Pancreas (tissue), 10 donors: ENCODE measurements around the gene MS4A4E. TPM values are rescaled to one million over a fixed set of nuclear protein-coding genes. Genes with fewer than 3 reads are reported as not detected.
A peak's percentile ranks its signal among the peaks of the same experiment; 100 is the strongest.

ENCODE experiments used
- ATAC-seq, 4 donors: fragments of 200-7000 bp; cut with Tn5 transposase; one replicate each; pipeline versions ENCODE4 v1.8.0 to v1.9.1; 2020; ENCODE audit warnings: mild to moderate bottlenecking in 4 of 4, moderate library complexity in 4 of 4
- DNase-seq, 6 donors: peaks; one replicate each; pipeline ENCODE4 v3.0.0-alpha.2; 2020
- FAIRE-seq: peaks from 2 replicates; lab custom pipeline; 2012; peaks lifted over from hg19 to GRCh38; lab: Jason Lieb, UNC
- H3K27ac ChIP-seq, 4 donors: fragments of 200-600 bp; sonication (generic); 1 replicate in 3 of 4; 2 replicates in 1 of 4; pipeline versions ENCODE4 v1.5.0 to v1.8.0; 2020
- H3K27me3 ChIP-seq, 4 donors: fragments of 200-600 bp; one replicate each; pipeline ENCODE4 v1.8.0; 2021
- H3K36me3 ChIP-seq, 3 donors: fragments of 200-600 bp; sonication (generic) in 1 of 3; one replicate each; pipeline versions ENCODE4 v1.5.0 to v1.8.0; 2020 to 2021
- H3K4me1 ChIP-seq, 3 donors: fragments of 200-600 bp; one replicate each; pipeline ENCODE4 v1.8.0; 2021
- H3K4me3 ChIP-seq, 4 donors: fragments of 200-600 bp; sonication (generic) in 2 of 4; one replicate each; pipeline versions ENCODE4 v1.5.0 to v1.8.0; 2020 to 2021
- H3K9me3 ChIP-seq, 4 donors: fragments of 200-600 bp; one replicate each; pipeline ENCODE4 v1.8.0; 2021
- WGBS, 2 donors: extraction: QIAGEN DNeasy Blood & Tissue Kit; methylation state at CpG; one replicate each; pipeline ENCODE4 v1.1.7; 2013; 5-methylcytosine and 5-hydroxymethylcytosine counted together
- intact Hi-C, 3 donors: fragments of 100-400 bp; cut with DNase I; formaldehyde crosslinking; loops; one replicate each; pipeline versions ENCODE4 v1.11.1 to v1.14.2; 2022
- polyA plus RNA-seq, 2 donors: library from polyadenylated mRNA; stranded (reverse); fragments of 200-250 nt; gene quantifications; one replicate each; pipeline ENCODE4 v1.2.3, GENCODE V29; 2013
- total RNA-seq, 6 donors: library from RNA; stranded (reverse); fragmentation: NEBNext Ultra II Directional in 4 of 6; extraction: Animal tissue kit (Norgen Biotek cat#: 25700) in 4 of 6; gene quantifications; one replicate each; pipeline versions ENCODE4 v1.2.1 to v1.2.4, GENCODE V29; 2021 to 2023
- TF ChIP-seq, protein P1 (sequence below), 4 donors: fragments of 200-600 bp; sonication (generic) in 3 of 4; IDR thresholded peaks; one replicate each; pipeline versions ENCODE4 v1.5.0 to v1.8.0; 2021; ENCODE audit warnings: antibody characterized with exemption in 4 of 4
- donor health status: healthy with polysubstance abuse.
- donor health status: DM: no; HTN: no; CAD: no; lungs with moderate emphysema.
- donor health status: DM: no; HTN: no; CAD: no.
- donor health status: control.
- donor health status: control.
- donor health status: Bipolar disorder and iron deficiency.
- donor health status: DM: yes; HTN: yes; CAD: no.
- donor health status: DM: no; HTN: no; CAD: no.
- donor health status: DM: no; HTN: no; CAD: no.
- donor health status: DM: yes; HTN: yes; CAD: no.

The MS4A4E gene
- total and polyA plus RNA-seq, 8 donors = 0.14 to 3.3 (median 0.35) TPM; not detected in 1

DNA sequence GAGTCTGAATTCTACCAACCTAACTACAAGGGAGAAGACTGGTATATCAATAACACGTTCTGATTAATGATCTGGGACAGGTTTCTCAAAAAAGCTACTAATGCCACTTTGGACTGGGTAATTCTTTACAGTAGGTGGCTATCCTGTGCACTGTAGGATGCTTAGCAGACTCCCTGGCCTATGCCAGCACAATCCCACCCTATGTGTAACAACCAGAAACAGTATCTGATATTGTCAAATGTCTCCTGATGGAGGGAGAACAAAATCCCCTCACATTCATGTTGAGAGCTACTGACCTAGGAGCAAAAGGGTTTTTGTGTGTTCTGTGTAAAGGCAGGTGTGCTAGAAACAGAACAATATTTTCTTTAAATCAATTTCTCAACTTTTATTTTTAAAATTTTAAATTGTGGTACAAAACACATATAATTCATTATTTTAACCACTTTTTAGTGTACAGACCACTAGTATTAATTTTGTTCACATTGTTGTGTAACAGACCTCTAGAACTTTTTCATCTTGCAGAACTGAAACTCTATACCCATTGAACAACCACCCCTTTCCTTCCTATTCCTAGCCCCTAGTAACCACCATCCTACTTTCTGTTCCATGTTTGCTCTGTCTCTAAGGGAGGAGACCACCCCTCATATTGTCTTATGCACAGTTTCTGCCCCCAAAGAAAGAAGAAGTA, 58.0 kb downstream of the MS4A4E start:
- peak in 2 of 4 donors; percentile 50 to 61 for ATAC-seq
- Histone ChIP-seq H3K4me1 (no peaks in the 10 kb centered on the region), H3K27me3 (no peaks in the 10 kb centered on the region), H3K36me3 (no peaks in the 10 kb centered on the region), H3K27ac (peak overlapping the region in 1 of 4 donors; percentile 27), H3K4me3 (no peak overlapping the region), H3K9me3 (no peaks in the 10 kb centered on the region)
- WGBS, 2 donors = 48 to 51% methylated on average over 1 of the region's 1 CpG
- intact Hi-C loops = no loop called here
- TF ChIP-seq, protein P1, sequence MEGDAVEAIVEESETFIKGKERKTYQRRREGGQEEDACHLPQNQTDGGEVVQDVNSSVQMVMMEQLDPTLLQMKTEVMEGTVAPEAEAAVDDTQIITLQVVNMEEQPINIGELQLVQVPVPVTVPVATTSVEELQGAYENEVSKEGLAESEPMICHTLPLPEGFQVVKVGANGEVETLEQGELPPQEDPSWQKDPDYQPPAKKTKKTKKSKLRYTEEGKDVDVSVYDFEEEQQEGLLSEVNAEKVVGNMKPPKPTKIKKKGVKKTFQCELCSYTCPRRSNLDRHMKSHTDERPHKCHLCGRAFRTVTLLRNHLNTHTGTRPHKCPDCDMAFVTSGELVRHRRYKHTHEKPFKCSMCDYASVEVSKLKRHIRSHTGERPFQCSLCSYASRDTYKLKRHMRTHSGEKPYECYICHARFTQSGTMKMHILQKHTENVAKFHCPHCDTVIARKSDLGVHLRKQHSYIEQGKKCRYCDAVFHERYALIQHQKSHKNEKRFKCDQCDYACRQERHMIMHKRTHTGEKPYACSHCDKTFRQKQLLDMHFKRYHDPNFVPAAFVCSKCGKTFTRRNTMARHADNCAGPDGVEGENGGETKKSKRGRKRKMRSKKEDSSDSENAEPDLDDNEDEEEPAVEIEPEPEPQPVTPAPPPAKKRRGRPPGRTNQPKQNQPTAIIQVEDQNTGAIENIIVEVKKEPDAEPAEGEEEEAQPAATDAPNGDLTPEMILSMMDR (IDR thresholded peaks at IDR 0.05) = no peak
- no peak for DNase-seq
- no peak for FAIRE-seq

GRCh38 chr11:60183591-60184205, 59.2 kb downstream of the MS4A4E start:
- Histone ChIP-seq H3K27me3 (no peaks in the 10 kb centered on the region), H3K27ac (peak overlapping the region in 2 of 4 donors; percentile 17 to 61), H3K4me1 (no peaks in the 10 kb centered on the region), H3K4me3 (no peak overlapping the region), H3K36me3 (no peaks in the 10 kb centered on the region), H3K9me3 (no peaks in the 10 kb centered on the region)
- FAIRE-seq (no peak), DNase-seq (no peak), ATAC-seq (peak in 2 of 4 donors; percentile 49 to 50)
- intact Hi-C loops = no loop called here
- TF ChIP-seq, protein P1 (IDR thresholded peaks at IDR 0.05) = no peak
- WGBS, 2 donors = 70 to 81% methylated on average over 2 of the region's 2 CpGs

DNA sequence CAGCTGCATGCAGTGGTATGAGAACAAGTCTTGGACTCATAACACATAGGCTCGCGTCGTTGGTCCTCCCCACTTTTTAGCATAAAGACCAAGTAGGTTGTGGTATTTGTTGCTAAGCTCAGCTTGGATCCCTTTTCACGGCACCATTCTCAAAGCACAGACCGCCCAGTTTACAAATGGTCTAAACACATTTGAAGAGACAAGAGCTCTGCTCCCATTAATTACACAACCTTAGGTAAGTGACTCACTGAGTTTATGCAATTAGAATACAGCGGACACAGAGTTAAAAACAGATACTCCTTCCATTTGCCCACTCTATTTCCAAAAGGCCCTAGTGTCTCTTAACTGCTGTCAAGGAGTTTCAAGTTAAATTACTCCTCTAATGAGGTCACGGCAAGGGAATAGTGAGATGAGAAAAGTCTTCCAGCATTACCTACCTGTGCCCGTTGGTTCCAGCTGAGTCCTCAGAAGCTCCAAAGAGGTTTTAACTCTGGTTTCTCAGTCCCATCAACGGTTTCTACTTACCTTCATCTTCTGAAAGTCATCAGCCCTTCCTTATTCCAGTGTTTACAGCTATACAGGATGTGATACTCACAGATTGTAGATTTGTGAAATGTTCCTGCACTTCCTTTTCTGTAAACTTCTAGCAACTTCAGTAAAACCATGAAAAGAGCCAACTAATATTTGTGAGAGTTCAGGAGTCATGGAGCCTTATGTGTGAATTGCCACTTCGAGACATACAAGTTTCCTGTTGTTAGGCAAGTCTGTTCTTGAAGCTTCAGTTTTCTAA, 60.2 kb downstream of the MS4A4E start, which contains the start of gene MS4A6A:
TSS of gene MS4A6A (minus strand) at position 543 of the 790 bp plus-strand sequence. CDS start 1,356 bp downstream, outside the sequence.
- ATAC-seq (peak in 2 of 4 donors; percentile 56 to 64), DNase-seq (no peak), FAIRE-seq (no peak)
- intact Hi-C loops = no loop called here
- Histone ChIP-seq H3K27me3 (no peaks in the 10 kb centered on the region), H3K9me3 (no peaks in the 10 kb centered on the region), H3K36me3 (no peaks in the 10 kb centered on the region), H3K27ac (peak within 1 kb of the TSS in 2 of 4 donors; percentile 23 to 61), H3K4me3 (peak within 1 kb of the TSS in 1 of 4 donors; percentile 15), H3K4me1 (no peaks in the 10 kb centered on the region)
- TF ChIP-seq, protein P1 (IDR thresholded peaks at IDR 0.05) = no peak
- 60 to 69% methylated on average over 10 of the region's 10 CpGs for WGBS, 2 donors

DNA sequence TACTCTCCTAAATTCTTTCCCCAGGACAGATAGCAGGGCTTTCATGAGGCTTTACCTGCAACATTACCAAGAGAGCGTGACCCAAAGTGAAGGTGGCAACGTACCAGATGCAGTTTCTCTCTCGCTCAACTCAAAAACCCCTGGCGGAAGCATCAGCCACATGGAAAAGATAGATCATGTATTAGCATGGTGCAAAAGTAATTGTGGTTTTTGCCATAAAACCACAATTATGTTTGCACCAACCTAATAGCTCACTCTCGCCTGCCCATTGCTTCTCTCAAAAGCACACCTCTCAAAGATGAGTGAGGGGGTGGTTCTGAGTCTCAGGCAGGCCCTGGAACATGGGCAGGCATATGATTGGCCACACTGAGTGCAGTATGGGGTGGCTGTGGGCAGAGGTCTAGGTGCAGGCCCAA, 67.1 kb downstream of the MS4A4E start:
- no peak for DNase-seq
- intact Hi-C loops = no loop called here
- 89% methylated on average over 5 of the region's 5 CpGs for WGBS, 2 donors
- TF ChIP-seq, protein P1 (IDR thresholded peaks at IDR 0.05) = no peak
- Histone ChIP-seq H3K36me3 (no peaks in the 10 kb centered on the region), H3K27ac (no peak overlapping the region), H3K4me3 (no peak overlapping the region), H3K9me3 (no peaks in the 10 kb centered on the region), H3K4me1 (no peaks in the 10 kb centered on the region), H3K27me3 (no peaks in the 10 kb centered on the region)
- no peak for ATAC-seq
- no peak for FAIRE-seq
